Ascending aorta (tissue), 2 donors: ENCODE measurements around the gene MAP1LC3B. TPM values are rescaled to one million over a fixed set of nuclear protein-coding genes. Genes with fewer than 3 reads are reported as not detected.
"Not testable (repeated sequence)": the region's sequence is repeated elsewhere in the genome, so short reads cannot be mapped to it uniquely, and the experiment has no call there.

Experiments
- DNase-seq, 2 donors: peaks; one replicate each; pipeline ENCODE4 v3.0.0-alpha.2; 2019; ENCODE audit warnings: low spot score in 2 of 2
- H3K27ac ChIP-seq, 2 donors: fragments of 200-600 bp; sonication (generic); one replicate each; pipeline ENCODE4 v1.5.1; 2016 to 2017; ENCODE audit warnings: mild to moderate bottlenecking in 1 of 2
- H3K27me3 ChIP-seq: fragments of 200-600 bp; sonication (generic); one replicate; pipeline ENCODE4 v1.5.1; 2017
- H3K36me3 ChIP-seq, 2 donors: fragments of 200-600 bp; sonication (generic); one replicate each; pipeline ENCODE4 v1.5.1; 2016
- H3K4me1 ChIP-seq, 2 donors: fragments of 200-600 bp; sonication (generic); one replicate each; pipeline ENCODE4 v1.5.1; 2016 to 2017; ENCODE audit warnings: mild to moderate bottlenecking in 1 of 2
- H3K4me3 ChIP-seq, 2 donors: fragments of 200-600 bp; sonication (generic); one replicate each; pipeline ENCODE4 v1.5.1; 2016 to 2017; ENCODE audit warnings: mild to moderate bottlenecking in 1 of 2
- H3K9me3 ChIP-seq, 2 donors: fragments of 200-600 bp; sonication (generic); one replicate each; pipeline ENCODE4 v1.5.1; 2016
- intact Hi-C: fragments of 100-400 bp; cut with DNase I; formaldehyde crosslinking; loops from one replicate; pipeline ENCODE4 v1.15.1; 2023
- total RNA-seq: library from RNA; depleted of rRNA; stranded (reverse); fragments of >200 nt; gene quantifications from one replicate; pipeline ENCODE4 v1.1.0, GENCODE V29; 2016
- TF ChIP-seq, protein P1 (sequence below), 3 experiments: fragments of 200-600 bp in 2 of 3; fragments of 450-650 bp in 1 of 3; sonication (generic) in 2 of 3; IDR thresholded peaks; one replicate each; pipeline ENCODE4 v1.5.1; 2016 to 2019; ENCODE audit warnings: antibody characterized with exemption in 3 of 3, mild to moderate bottlenecking in 1 of 3, moderate library complexity in 1 of 3

The MAP1LC3B gene
- total RNA-seq, 1 donor from 2014 or later, result 37.0 TPM

DNA sequence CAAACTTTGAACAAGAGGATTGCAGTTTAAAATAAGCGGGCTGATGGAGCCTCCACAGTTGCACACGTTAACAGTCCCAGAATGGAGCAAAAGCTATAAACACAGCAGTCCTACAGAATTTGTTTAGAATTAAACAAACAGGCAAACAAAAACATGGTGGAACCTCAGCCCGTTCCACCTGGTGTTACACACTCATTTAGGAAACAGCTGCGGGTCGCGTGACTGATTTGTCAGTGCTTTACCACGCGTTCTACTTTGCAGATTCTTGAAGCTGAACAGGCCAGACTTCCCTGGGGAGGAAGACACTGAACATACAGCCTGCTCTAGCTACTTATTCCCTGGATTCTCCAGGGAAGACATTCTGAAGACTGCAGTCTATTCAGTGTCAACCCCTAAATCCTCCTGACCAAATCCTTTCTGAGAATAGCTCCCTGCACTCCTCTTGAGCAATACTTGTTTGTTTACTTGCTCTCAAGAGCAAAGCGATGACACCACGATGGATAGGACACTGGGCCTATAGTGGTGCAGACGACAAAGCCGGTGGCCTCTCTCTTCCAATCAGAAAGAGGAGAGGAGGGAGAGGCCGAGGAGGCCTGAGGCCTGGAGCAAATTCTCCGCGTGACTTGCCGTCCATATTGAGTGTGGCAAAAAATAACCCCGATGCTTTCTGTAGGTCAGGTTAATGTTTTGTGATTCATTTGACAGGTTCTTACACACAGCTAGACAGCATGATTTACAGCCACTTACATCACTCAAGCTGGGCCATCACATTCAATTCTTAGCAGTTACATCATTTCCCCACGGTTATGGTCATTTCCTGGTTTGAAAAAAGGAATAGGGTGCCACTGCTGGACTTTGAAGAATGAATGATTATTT is 4.0 kb upstream of the MAP1LC3B start:
- H3K4me3 ChIP-seq, result peak overlapping the region; percentile 13 to 27
- peak; percentile 91 to 98 for DNase-seq
- TF ChIP-seq, protein P1, sequence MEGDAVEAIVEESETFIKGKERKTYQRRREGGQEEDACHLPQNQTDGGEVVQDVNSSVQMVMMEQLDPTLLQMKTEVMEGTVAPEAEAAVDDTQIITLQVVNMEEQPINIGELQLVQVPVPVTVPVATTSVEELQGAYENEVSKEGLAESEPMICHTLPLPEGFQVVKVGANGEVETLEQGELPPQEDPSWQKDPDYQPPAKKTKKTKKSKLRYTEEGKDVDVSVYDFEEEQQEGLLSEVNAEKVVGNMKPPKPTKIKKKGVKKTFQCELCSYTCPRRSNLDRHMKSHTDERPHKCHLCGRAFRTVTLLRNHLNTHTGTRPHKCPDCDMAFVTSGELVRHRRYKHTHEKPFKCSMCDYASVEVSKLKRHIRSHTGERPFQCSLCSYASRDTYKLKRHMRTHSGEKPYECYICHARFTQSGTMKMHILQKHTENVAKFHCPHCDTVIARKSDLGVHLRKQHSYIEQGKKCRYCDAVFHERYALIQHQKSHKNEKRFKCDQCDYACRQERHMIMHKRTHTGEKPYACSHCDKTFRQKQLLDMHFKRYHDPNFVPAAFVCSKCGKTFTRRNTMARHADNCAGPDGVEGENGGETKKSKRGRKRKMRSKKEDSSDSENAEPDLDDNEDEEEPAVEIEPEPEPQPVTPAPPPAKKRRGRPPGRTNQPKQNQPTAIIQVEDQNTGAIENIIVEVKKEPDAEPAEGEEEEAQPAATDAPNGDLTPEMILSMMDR (IDR thresholded peaks at IDR 0.05), result no peak
- H3K27ac ChIP-seq, result peak overlapping the region; percentile 85 to 89
- no peaks in the 10 kb centered on the region for H3K27me3 ChIP-seq
- no peaks in the 10 kb centered on the region for H3K9me3 ChIP-seq
- H3K4me1 ChIP-seq, result peaks cover 4 to 26% of the 10 kb centered on the region in 2 donors
- intact Hi-C loops, result loop anchor here (2.0 to 10.0 kb wide), 2 partner anchors 77 to 183 kb away; no protein-coding TSS in a partner anchor
- no peaks in the 10 kb centered on the region for H3K36me3 ChIP-seq

DNA sequence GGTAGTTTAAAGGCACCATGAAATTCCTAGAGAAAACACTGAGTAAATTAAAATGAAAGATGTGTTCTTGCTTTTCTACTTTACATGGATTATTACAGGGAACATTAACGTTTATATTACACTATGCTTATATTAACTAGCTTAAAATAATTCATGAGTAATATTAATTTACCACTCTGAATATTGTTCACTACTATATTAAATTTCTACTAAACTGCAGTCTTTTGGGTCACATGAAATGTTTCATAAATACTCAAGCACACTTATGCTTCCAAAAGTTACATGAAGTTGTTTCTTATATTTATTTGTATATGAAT is 3.4 kb upstream of the MAP1LC3B start:
- Histone ChIP-seq H3K27ac (peak overlapping the region; percentile 85 to 89), H3K4me1 (peaks cover 4 to 30% of the 10 kb centered on the region in 2 donors), H3K9me3 (no peaks in the 10 kb centered on the region), H3K4me3 (no peak overlapping the region), H3K27me3 (no peaks in the 10 kb centered on the region), H3K36me3 (no peaks in the 10 kb centered on the region)
- no peak for DNase-seq
- TF ChIP-seq, protein P1 (IDR thresholded peaks at IDR 0.05), result no peak
- intact Hi-C loops, result loop anchor here (2.0 to 10.0 kb wide), 2 partner anchors 76 to 184 kb away; no protein-coding TSS in a partner anchor

DNA sequence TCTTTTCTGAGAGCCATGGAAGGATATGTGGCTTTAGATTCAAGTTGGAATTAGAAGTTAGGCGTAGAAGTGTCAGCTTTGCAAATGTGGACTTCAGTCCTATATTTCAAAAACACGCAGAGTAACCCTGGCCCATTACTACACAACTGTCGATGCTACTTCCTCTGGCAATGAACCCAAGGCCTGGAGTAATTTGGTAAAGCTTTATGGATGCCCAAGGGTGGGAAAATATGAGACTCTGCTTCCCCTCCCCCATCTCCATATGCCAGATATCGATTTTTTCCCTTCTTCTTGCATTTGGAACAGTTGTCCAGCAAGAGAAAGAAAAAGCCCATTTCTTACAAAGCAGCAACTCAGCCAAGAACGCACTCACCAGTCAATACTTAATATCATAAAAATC is 2.9 kb upstream of the MAP1LC3B start:
- intact Hi-C loops, result loop anchor here (2.0 to 10.0 kb wide), 2 partner anchors 76 to 184 kb away; no protein-coding TSS in a partner anchor
- peaks cover 4 to 32% of the 10 kb centered on the region in 2 donors for H3K4me1 ChIP-seq
- DNase-seq, result no peak

DNA sequence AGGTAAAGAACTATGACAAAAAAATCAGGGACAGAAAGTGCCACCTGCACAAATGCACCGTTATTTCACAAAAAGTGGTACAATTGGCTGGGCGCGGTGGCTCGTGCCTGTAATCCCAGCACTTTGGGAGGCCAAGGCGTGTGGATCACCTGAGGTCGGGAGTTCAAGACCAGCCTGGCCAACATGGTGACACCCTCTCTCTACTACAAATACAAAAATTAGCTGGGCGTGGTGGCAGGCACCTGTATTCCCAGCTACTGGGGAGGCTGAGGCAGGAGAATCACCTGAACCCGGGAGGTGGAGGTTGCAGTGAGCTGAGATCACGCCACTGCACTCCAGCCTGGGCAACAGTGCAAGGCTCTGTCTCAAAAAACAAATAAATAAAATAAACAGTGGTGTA is 2.2 kb upstream of the MAP1LC3B start:
- DNase-seq, H3K36me3 ChIP-seq, H3K4me3 ChIP-seq, H3K27me3 ChIP-seq, H3K9me3 ChIP-seq, H3K27ac ChIP-seq: not testable (repeated sequence)
- intact Hi-C loops, result loop anchor here (2.0 to 10.0 kb wide), 3 partner anchors 75 to 377 kb away; partner anchors contain the start of gene KLHDC4
- peaks cover 4 to 30% of the 10 kb centered on the region in 2 donors for H3K4me1 ChIP-seq

More for the DNA sequence above, 2.9 kb upstream of the MAP1LC3B start:
- TF ChIP-seq, protein P1 (IDR thresholded peaks at IDR 0.05), result no peak
- Histone ChIP-seq H3K27ac (peak overlapping the region; percentile 85 to 89), H3K9me3 (no peaks in the 10 kb centered on the region), H3K4me3 (no peak overlapping the region), H3K36me3 (no peaks in the 10 kb centered on the region), H3K27me3 (no peaks in the 10 kb centered on the region)

DNA sequence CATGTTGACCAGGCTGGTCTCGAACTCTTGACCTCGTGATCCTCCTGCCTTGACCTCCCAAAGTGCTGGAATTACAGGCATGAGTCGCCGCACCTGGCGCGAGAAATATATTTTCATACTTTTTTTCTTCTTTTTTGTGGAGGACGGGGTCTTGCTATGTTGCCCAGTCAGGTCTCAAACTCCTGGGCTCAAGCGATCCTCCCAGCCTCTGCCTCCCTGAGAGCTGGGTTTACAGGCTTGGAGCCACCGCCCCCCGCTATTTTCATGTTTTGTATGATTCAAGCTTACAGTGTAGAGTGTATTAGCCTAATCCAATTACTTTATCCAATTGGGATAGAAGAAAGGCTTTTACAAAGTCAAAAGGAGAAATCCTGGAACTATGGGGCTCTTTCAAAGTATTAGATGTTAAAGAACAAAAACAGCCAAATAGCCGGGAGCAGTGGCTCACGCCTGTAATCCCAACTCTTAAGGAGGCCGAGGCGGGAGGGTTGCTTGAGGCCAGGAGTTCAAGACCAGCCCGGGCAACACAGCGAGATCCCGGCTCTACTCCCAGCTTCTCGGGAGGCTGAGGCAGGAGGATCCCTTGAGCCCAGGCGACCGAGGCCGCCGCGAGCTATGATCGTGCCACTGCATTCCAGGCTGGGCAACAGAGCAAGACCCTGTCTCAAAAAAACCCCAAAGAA is 1.4 kb upstream of the MAP1LC3B start:
- intact Hi-C loops, result loop anchor here (5.0 kb wide), 1 partner anchor 377 kb away; the partner anchor contains the start of gene KLHDC4
- Histone ChIP-seq H3K4me3 (peak overlapping the region in 1 of 2 donors; percentile 94), H3K4me1 (peaks cover 4 to 33% of the 10 kb centered on the region in 2 donors), H3K36me3 (no peaks in the 10 kb centered on the region), H3K27me3 (no peaks in the 10 kb centered on the region), H3K27ac (peak overlapping the region; percentile 97 to 98), H3K9me3 (no peaks in the 10 kb centered on the region)
- TF ChIP-seq, protein P1 (IDR thresholded peaks at IDR 0.05), result no peak
- DNase-seq, result no peak
